ENCODE results near the gene OR6K3.
"Not testable (repeated sequence)": the region's sequence is repeated elsewhere in the genome, so short reads cannot be mapped to it uniquely, and the experiment has no call there.

The OR6K3 gene
- 0 to 0.47 (median 0.14) reads per million in 17 experiments for total RNA-seq

- no peak for DNase-seq
These were observed at the start of gene OR6K3 for GRCh38 chr1:158720620-158721019. Gene OR6K3 (minus strand): TSS chr1:158720720. CDS start chr1:158718115, 2,605 bp downstream.

- DNase-seq: no peak
These were observed 33.9 kb upstream of the OR6K3 start, which contains the start of gene OR6K6 for GRCh38 chr1:158754420-158754819. Gene OR6K6 (plus strand): TSS chr1:158754720. CDS start chr1:158754888, 168 bp downstream.

- DNase-seq: no peak
These were observed 31.7 kb upstream of the OR6K3 start for GRCh38 chr1:158752155-158752712.

- DNase-seq: no peak
These were observed 15.3 kb upstream of the OR6K3 start for GRCh38 chr1:158735848-158736247.

- no peak for DNase-seq
These were observed 12.0 kb upstream of the OR6K3 start for GRCh38 chr1:158732524-158732923.

GRCh38 chr1:158731707-158732106 lies 11.2 kb upstream of the OR6K3 start:
- no peak for DNase-seq

GRCh38 chr1:158730453-158730852 lies 9.9 kb upstream of the OR6K3 start:
- no peak for DNase-seq

- DNase-seq: no peak
These were observed 8.1 kb upstream of the OR6K3 start for GRCh38 chr1:158728510-158729225.

- DNase-seq: no peak
These were observed 3.9 kb upstream of the OR6K3 start for GRCh38 chr1:158724442-158724841.

- no peak for DNase-seq
These were observed 856 bp downstream of the OR6K3 start for GRCh38 chr1:158719664-158720063.

- DNase-seq: no peak
These were observed 3.2 kb downstream of the OR6K3 start for GRCh38 chr1:158717344-158717743.

GRCh38 chr1:158716335-158716734 lies 4.2 kb downstream of the OR6K3 start:
- peak in 2 of 4 experiments; percentile 10 to 20 for DNase-seq

GRCh38 chr1:158714754-158715153 lies 5.8 kb downstream of the OR6K3 start:
- no peak for DNase-seq

- no peak for DNase-seq
These were observed 9.4 kb downstream of the OR6K3 start for GRCh38 chr1:158711098-158711497.

- no peak for DNase-seq
These were observed 14.4 kb downstream of the OR6K3 start for GRCh38 chr1:158706096-158706495.

GRCh38 chr1:158700552-158700951 lies 20.0 kb downstream of the OR6K3 start, which contains the start of gene OR6K2:
Gene OR6K2 (minus strand): TSS chr1:158700652. CDS start chr1:158700652, 0 bp downstream.
- no peak for DNase-seq

- DNase-seq: no peak
These were observed 25.9 kb downstream of the OR6K3 start for GRCh38 chr1:158694596-158694995.

- DNase-seq: no peak
These were observed 28.2 kb downstream of the OR6K3 start for GRCh38 chr1:158692356-158692755.

GRCh38 chr1:158691907-158692306 lies 28.6 kb downstream of the OR6K3 start:
- no peak for DNase-seq

GRCh38 chr1:158691149-158691548 lies 29.4 kb downstream of the OR6K3 start:
- not testable (repeated sequence) for DNase-seq

- no peak for DNase-seq
These were observed 30.6 kb downstream of the OR6K3 start for GRCh38 chr1:158689875-158690274.

GRCh38 chr1:158689110-158689509 lies 31.4 kb downstream of the OR6K3 start:
- no peak for DNase-seq

- not testable (repeated sequence) for DNase-seq
These were observed 32.2 kb downstream of the OR6K3 start for GRCh38 chr1:158688343-158688742.

GRCh38 chr1:158687037-158687436 lies 33.5 kb downstream of the OR6K3 start:
- DNase-seq: no peak

Data from suppressor macrophage (primary cell).